GM19463 (cell line): ENCODE results near the gene BLTP3B.

Experiments
- ATAC-seq: cut with Tn5 transposase; IDR thresholded peaks from one replicate; pipeline ENCODE4 v1.9.1; 2021; ENCODE audit warnings: mild to moderate bottlenecking, moderate library complexity; ENCODE audit not compliant: unreplicated experiment

BLTP3B gene

GRCh38 chr12:100123316-100124095 is 19.2 kb downstream of the BLTP3B start:
- ATAC-seq: no peak

GRCh38 chr12:100120355-100120754 is 22.3 kb downstream of the BLTP3B start:
- no peak for ATAC-seq

GRCh38 chr12:100115291-100115690 is 27.4 kb downstream of the BLTP3B start:
- no peak for ATAC-seq

GRCh38 chr12:100114574-100114973 is 28.1 kb downstream of the BLTP3B start:
- no peak for ATAC-seq

- ATAC-seq: no peak
Observed at GRCh38 chr12:100110276-100110675, 32.4 kb downstream of the BLTP3B start.

- ATAC-seq: no peak
Observed at GRCh38 chr12:100106861-100107260, 35.8 kb downstream of the BLTP3B start.

GRCh38 chr12:100105661-100106060 is 37.0 kb downstream of the BLTP3B start:
- ATAC-seq: no peak

- ATAC-seq: no peak
Observed at GRCh38 chr12:100101000-100101399, 41.7 kb downstream of the BLTP3B start.
